K562 (cell line): Measurements from ENCODE around the gene NIPA2. TPM values are rescaled to one million over a fixed set of nuclear protein-coding genes. Genes with fewer than 3 reads are reported as not detected.

Source experiments
- ATAC-seq: fragments of 200-7000 bp; cut with Tn5 transposase; 3 replicates; pipeline ENCODE4 v1.9.1; 2020; ENCODE audit warnings: moderate library complexity
- BruUV-seq: library from RNA; stranded (reverse); fragments of 400-500 nt; replicated peaks from 2 replicates; lab custom pipeline; 2021; lab: Mats Ljungman, UMichigan
- CTCF ChIA-PET: fragments of 300-600 bp; formaldehyde crosslinking; extraction: SDS; loops from one replicate; lab custom pipeline; 2021; ENCODE audit warnings: low intra/inter-chr PET ratio; lab: Yijun Ruan, JAX
- POLR2A ChIA-PET: fragments of 300-600, 350-650 bp; sonication (Branson Sonifier 250); formaldehyde crosslinking; extraction: SDS; loops from one replicate; lab custom pipeline; 2021; ENCODE audit warnings: antibody characterized with exemption, inconsistent platforms; lab: Yijun Ruan, JAX
- DNase-seq, 4 experiments: peaks; one replicate each; pipeline versions ENCODE4 v3.0.0 to v3.0.0-alpha.2; 2011 to 2018; ENCODE audit warnings: low spot score in 3 of 4, mixed read lengths in 3 of 4; ENCODE audit errors: extremely low read depth in 1 of 4
- FAIRE-seq: peaks from 2 replicates; lab custom pipeline; 2011; peaks lifted over from hg19 to GRCh38; lab: Jason Lieb, UNC
- H2AFZ ChIP-seq: 2 replicates; pipeline ENCODE4 v1.6.0; 2011; ENCODE audit warnings: low read depth, low read length, control low read depth, inconsistent platforms
- H3K27ac ChIP-seq: fragments of 200-600 bp; 3 replicates; pipeline ENCODE4 v1.8.0; 2011; ENCODE audit warnings: low read depth, mild to moderate bottlenecking, control low read depth, inconsistent platforms, low read length, moderate library complexity, mixed read lengths; ENCODE audit errors: extremely low read depth
- H3K27me3 ChIP-seq, 2 experiments: fragments of 300-600 bp in 1 of 2; 2 replicates in 1 of 2; 3 replicates in 1 of 2; pipeline versions ENCODE4 v1.6.0 to v1.8.0; 2011; ENCODE audit warnings: inconsistent platforms in 2 of 2, low read length in 2 of 2, mild to moderate bottlenecking in 1 of 2, mixed read lengths in 1 of 2, moderate library complexity in 1 of 2; ENCODE audit not compliant: control insufficient read depth in 2 of 2, insufficient read depth in 2 of 2
- H3K36me3 ChIP-seq: fragments of 300-600 bp; 3 replicates; pipeline ENCODE4 v1.8.0; 2011; ENCODE audit warnings: mild to moderate bottlenecking, low read length, inconsistent platforms; ENCODE audit not compliant: control insufficient read depth, insufficient read depth
- H3K4me1 ChIP-seq, 2 experiments: fragments of 200-600 bp in 1 of 2; replicated peaks in 1 of 2; 2 replicates in 1 of 2; 3 replicates in 1 of 2; pipeline versions ENCODE4 v1.5.1 to v1.8.0; 2011; ENCODE audit warnings: inconsistent platforms in 2 of 2, low read length in 2 of 2, mild to moderate bottlenecking in 1 of 2, mixed read lengths in 1 of 2, moderate library complexity in 1 of 2; ENCODE audit not compliant: control insufficient read depth in 2 of 2, insufficient read depth in 2 of 2
- H3K4me2 ChIP-seq: 2 replicates; pipeline ENCODE4 v1.6.1; 2011; ENCODE audit warnings: low read length, control low read depth, inconsistent platforms, mixed read lengths; ENCODE audit not compliant: insufficient read depth
- H3K4me3 ChIP-seq: fragments of 200-600 bp; sonication (generic), shearing (Covaris generic); 2 replicates; pipeline ENCODE4 v1.5.1; 2016; ENCODE audit warnings: control low read depth, inconsistent platforms
- H3K79me2 ChIP-seq: fragments of 200-600 bp; 3 replicates; pipeline ENCODE4 v1.8.0; 2011; ENCODE audit warnings: low read length, inconsistent platforms; ENCODE audit not compliant: control insufficient read depth, insufficient read depth
- H3K9ac ChIP-seq, 2 experiments: 2 replicates each; pipeline versions ENCODE4 v1.6.0 to v1.6.1; 2011; ENCODE audit warnings: low read depth in 2 of 2, low read length in 2 of 2, control low read depth in 1 of 2, inconsistent platforms in 1 of 2, mild to moderate bottlenecking in 1 of 2, mixed read lengths in 1 of 2; ENCODE audit not compliant: insufficient read depth in 1 of 2
- H3K9me1 ChIP-seq: one replicate; pipeline ENCODE4 v1.6.0; 2011; ENCODE audit warnings: inconsistent platforms, mild to moderate bottlenecking, low read length, moderate library complexity; ENCODE audit not compliant: control insufficient read depth, insufficient read depth
- H3K9me3 ChIP-seq: replicated peaks from 2 replicates; pipeline ENCODE4 v1.5.1; 2011; ENCODE audit warnings: low read depth, low read length, inconsistent platforms; ENCODE audit not compliant: control insufficient read depth, insufficient read depth
- H4K20me1 ChIP-seq: replicated peaks from 2 replicates; pipeline ENCODE4 v1.6.1; 2011; ENCODE audit warnings: low read length, inconsistent platforms, mixed read lengths; ENCODE audit not compliant: control insufficient read depth, insufficient read depth
- CSDE1 ChIP-seq, 2 experiments: fragments of 450-650 bp; IDR thresholded peaks; 2 replicates each; pipeline ENCODE4 v1.6.1; 2016; ENCODE audit warnings: mild to moderate bottlenecking in 1 of 2
- JUNB ChIP-seq: fragments of 450-650 bp; formaldehyde crosslinking; conservative IDR thresholded peaks from 2 replicates; pipeline ENCODE4 v1.4.0; 2020; ENCODE audit warnings: mild to moderate bottlenecking
- NCOA1 ChIP-seq: fragments of 450-650 bp; IDR thresholded peaks from 2 replicates; pipeline ENCODE4 v1.6.1; 2016; ENCODE audit warnings: low read depth
- SMARCC2 ChIP-seq: fragments of 450-650 bp; IDR thresholded peaks from 2 replicates; pipeline ENCODE4 v1.6.1; 2017; ENCODE audit warnings: antibody characterized with exemption, moderate library complexity, mild to moderate bottlenecking, low read depth
- ZBTB33 ChIP-seq: sonication (generic); formaldehyde crosslinking; IDR thresholded peaks from 2 replicates; pipeline ENCODE4 v1.8.1; 2023; ENCODE audit warnings: mild to moderate bottlenecking, missing genetic modification reagents
- ZNF316 ChIP-seq: fragments of 450-650 bp; IDR thresholded peaks from 2 replicates; pipeline ENCODE4 v1.6.1; 2016
- ZNF766 ChIP-seq: fragments of 200-800 bp; sonication (Bioruptor generic); conservative IDR thresholded peaks from 2 replicates; pipeline ENCODE4 v1.6.1; 2016; ENCODE audit warnings: missing genetic modification characterization, missing compliant biosample characterization
- WGBS: fragments of 100-300 bp; shearing (Covaris generic); methylation state at CpG from one replicate; pipeline ENCODE4 v1.1.6; 2016; ENCODE audit warnings: low coverage, mixed read lengths; ENCODE audit not compliant: insufficient coverage; ENCODE audit errors: missing lambda C conversion rate; 5-methylcytosine and 5-hydroxymethylcytosine counted together
- in situ Hi-C: fragments of 300-500 bp; cut with MboI; formaldehyde crosslinking; loops from 4 replicates; pipeline ENCODE4 v1.15.0; 2018; ENCODE audit warnings: inconsistent platforms, mixed read lengths
- intact Hi-C: fragments of 100-400 bp; cut with micrococcal nuclease; formaldehyde crosslinking; loops from 2 replicates; pipeline ENCODE4 v1.14.2; 2022
- polyA plus RNA-seq, 8 experiments: library from polyadenylated mRNA; depleted of rRNA in 4 of 8; stranded (reverse) in 5 of 8; unstranded in 3 of 8; fragments of >200 nt; fragmentation: Nextera tagmentation in 2 of 8; fragmentation: Illumina TruSeq in 1 of 8; extraction: Ambion mirVana in 2 of 8; extraction: Trizol in 1 of 8; gene quantifications; 2 replicates each; pipeline versions ENCODE4 v1.2.1 to v1.2.3, GENCODE V29; 2011 to 2014; ENCODE audit warnings: inconsistent platforms in 1 of 8, missing spikeins in 1 of 8
- total RNA-seq, 7 experiments: library from RNA; depleted of rRNA in 6 of 7; stranded (reverse); fragments of >200 nt in 6 of 7; fragmentation: Illumina TruSeq in 2 of 7; extraction: Trizol in 2 of 7; gene quantifications; 2 replicates each; pipeline versions ENCODE4 v1.2.1 to v1.2.3, GENCODE V29; 2011 to 2021; ENCODE audit warnings: low replicate concordance in 1 of 7
- TF ChIP-seq, protein P1 (sequence below): sonication (generic); formaldehyde crosslinking; IDR thresholded peaks from 2 replicates; pipeline ENCODE4 v1.8.0; 2022; ENCODE audit warnings: mild to moderate bottlenecking, missing genetic modification reagents
- TF ChIP-seq, protein P2 (sequence below), 2 experiments: fragments of 450-650 bp; conservative IDR thresholded peaks; 2 replicates each; pipeline ENCODE4 v1.6.1; 2017; ENCODE audit warnings: mild to moderate bottlenecking in 2 of 2, moderate library complexity in 2 of 2
- TF ChIP-seq, protein P3 (sequence below), 3 experiments: IDR thresholded peaks in 2 of 3; conservative IDR thresholded peaks in 1 of 3; 2 replicates each; pipeline ENCODE4 v1.5.1; 2011 to 2012; ENCODE audit warnings: low read length in 3 of 3, mild to moderate bottlenecking in 3 of 3, control low read depth in 2 of 3, improper control_type of control experiment in 1 of 3, inconsistent platforms in 1 of 3, low read depth in 1 of 3, mixed read lengths in 1 of 3, moderate library complexity in 1 of 3; ENCODE audit not compliant: insufficient read depth in 2 of 3

NIPA2 gene
- total and polyA plus RNA-seq, 9 of the 15 experiments (the other 6 are each of a cell fraction or from before 2014, with no cell fraction given) = 18.7 to 107 (median 87.3) TPM

DNA sequence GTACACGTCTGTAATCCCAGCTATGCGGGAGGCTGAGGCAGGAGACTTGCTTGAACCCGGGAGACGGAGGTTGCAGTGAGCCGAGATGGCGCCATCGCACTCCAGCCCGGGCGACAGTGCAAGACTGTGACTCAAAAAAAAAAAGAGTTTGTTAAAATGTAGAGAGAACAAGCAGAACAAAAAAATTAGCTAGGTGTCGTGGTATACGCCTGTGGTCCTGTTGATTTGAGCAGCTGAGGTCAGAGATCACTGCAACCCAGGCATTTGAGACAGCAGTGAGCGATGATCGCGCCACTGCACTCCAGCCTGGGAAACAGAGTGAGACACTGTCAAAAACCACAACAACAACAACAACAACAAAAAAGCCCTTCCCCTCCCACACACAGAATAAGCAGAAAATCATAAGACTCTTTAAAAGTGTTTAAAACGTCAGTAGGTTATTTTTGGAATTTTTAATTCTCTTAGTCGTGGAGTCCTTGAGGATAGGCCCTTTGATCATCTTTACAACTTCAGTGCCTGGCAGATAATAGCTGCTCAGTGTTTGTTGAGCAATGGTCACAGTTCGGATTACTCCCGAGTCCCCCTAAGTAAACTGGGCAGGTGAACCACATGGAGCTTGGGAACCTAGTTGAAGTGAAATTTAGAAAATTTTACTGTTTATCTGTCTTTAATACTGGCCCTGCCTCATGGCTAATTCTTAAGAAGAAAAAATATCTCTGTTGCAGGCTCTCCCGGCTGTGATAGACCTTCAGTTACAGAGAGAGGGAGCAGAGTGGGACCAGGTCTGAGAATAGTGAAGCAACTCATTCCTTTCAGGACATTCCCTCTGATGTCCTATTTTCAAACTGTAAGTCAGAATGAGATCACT lies 6.2 kb downstream of the NIPA2 start:
- Histone ChIP-seq H3K27ac (no peak overlapping the region; the same call in 2 of the 3 replicates), H3K4me3 (no peak overlapping the region), H3K4me1 (peaks cover 0 to 5% of the 10 kb centered on the region in 2 experiments; a peak in 3 of 5 replicates), H2AFZ (no peak overlapping the region), H4K20me1 (no peaks in the 10 kb centered on the region; the same call in 1 of the 2 replicates), H3K9ac (no peak overlapping the region), H3K36me3 (peaks cover 85% of the 10 kb centered on the region), H3K9me3 (no peaks in the 10 kb centered on the region), H3K4me2 (no peak overlapping the region), H3K9me1 (no peaks in the 10 kb centered on the region), H3K27me3 (no peaks in the 10 kb centered on the region), H3K79me2 (peaks cover 92% of the 10 kb centered on the region)
- BruUV-seq = no TSS peak
- ChIA-PET CTCF (no interaction called here), POLR2A (interaction anchor here (1.0 kb wide), 1 partner anchor 44 kb away, joined by 3 read pairs; no protein-coding TSS in a partner anchor)
- FAIRE-seq = no peak
- TF ChIP-seq, protein P1, sequence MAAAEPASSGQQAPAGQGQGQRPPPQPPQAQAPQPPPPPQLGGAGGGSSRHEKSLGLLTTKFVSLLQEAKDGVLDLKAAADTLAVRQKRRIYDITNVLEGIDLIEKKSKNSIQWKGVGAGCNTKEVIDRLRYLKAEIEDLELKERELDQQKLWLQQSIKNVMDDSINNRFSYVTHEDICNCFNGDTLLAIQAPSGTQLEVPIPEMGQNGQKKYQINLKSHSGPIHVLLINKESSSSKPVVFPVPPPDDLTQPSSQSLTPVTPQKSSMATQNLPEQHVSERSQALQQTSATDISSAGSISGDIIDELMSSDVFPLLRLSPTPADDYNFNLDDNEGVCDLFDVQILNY (CRISPR knock-in tag) = no peak
- TF ChIP-seq, protein P2, sequence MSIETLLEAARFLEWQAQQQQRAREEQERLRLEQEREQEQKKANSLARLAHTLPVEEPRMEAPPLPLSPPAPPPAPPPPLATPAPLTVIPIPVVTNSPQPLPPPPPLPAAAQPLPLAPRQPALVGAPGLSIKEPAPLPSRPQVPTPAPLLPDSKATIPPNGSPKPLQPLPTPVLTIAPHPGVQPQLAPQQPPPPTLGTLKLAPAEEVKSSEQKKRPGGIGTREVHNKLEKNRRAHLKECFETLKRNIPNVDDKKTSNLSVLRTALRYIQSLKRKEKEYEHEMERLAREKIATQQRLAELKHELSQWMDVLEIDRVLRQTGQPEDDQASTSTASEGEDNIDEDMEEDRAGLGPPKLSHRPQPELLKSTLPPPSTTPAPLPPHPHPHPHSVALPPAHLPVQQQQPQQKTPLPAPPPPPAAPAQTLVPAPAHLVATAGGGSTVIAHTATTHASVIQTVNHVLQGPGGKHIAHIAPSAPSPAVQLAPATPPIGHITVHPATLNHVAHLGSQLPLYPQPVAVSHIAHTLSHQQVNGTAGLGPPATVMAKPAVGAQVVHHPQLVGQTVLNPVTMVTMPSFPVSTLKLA (conservative IDR thresholded peaks at IDR 0.05) = no peak
- TF ChIP-seq, protein P3, sequence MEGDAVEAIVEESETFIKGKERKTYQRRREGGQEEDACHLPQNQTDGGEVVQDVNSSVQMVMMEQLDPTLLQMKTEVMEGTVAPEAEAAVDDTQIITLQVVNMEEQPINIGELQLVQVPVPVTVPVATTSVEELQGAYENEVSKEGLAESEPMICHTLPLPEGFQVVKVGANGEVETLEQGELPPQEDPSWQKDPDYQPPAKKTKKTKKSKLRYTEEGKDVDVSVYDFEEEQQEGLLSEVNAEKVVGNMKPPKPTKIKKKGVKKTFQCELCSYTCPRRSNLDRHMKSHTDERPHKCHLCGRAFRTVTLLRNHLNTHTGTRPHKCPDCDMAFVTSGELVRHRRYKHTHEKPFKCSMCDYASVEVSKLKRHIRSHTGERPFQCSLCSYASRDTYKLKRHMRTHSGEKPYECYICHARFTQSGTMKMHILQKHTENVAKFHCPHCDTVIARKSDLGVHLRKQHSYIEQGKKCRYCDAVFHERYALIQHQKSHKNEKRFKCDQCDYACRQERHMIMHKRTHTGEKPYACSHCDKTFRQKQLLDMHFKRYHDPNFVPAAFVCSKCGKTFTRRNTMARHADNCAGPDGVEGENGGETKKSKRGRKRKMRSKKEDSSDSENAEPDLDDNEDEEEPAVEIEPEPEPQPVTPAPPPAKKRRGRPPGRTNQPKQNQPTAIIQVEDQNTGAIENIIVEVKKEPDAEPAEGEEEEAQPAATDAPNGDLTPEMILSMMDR (IDR thresholded peaks at IDR 0.05 in 2 of 3, conservative IDR thresholded peaks at IDR 0.05 in 1 of 3; ENCODE audit: insufficient read depth in 2 of 3, low read depth in 1 of 3, low read length in 3 of 3) = no peak
- no peak for TF ChIP-seq CSDE1 (IDR thresholded peaks at IDR 0.05)
- TF ChIP-seq ZNF316 = no peak
- TF ChIP-seq SMARCC2 = no peak
- TF ChIP-seq ZNF766 (CRISPR knock-in tag) = no peak
- TF ChIP-seq ZBTB33 (CRISPR knock-in tag) = no peak
- no peak for TF ChIP-seq JUNB (CRISPR knock-in tag)
- TF ChIP-seq NCOA1 = no peak
- DNase-seq = no peak
- 87% methylated on average over 14 of the region's 19 CpGs for WGBS
- intact Hi-C loops (no loop called here), in situ Hi-C loops (no loop called here)
- ATAC-seq = no peak
